HPDE6-E6E7 (cell line): ENCODE measurements around the gene A3GALT2.
"Not testable (repeated sequence)": the region's sequence is repeated elsewhere in the genome, so short reads cannot be mapped to it uniquely, and the experiment has no call there.

Experiments
- DNase-seq: peaks from one replicate; pipeline ENCODE4 v3.0.0; 2011; ENCODE audit warnings: missing footprints; ENCODE audit errors: extremely low spot score

A3GALT2 gene

DNA sequence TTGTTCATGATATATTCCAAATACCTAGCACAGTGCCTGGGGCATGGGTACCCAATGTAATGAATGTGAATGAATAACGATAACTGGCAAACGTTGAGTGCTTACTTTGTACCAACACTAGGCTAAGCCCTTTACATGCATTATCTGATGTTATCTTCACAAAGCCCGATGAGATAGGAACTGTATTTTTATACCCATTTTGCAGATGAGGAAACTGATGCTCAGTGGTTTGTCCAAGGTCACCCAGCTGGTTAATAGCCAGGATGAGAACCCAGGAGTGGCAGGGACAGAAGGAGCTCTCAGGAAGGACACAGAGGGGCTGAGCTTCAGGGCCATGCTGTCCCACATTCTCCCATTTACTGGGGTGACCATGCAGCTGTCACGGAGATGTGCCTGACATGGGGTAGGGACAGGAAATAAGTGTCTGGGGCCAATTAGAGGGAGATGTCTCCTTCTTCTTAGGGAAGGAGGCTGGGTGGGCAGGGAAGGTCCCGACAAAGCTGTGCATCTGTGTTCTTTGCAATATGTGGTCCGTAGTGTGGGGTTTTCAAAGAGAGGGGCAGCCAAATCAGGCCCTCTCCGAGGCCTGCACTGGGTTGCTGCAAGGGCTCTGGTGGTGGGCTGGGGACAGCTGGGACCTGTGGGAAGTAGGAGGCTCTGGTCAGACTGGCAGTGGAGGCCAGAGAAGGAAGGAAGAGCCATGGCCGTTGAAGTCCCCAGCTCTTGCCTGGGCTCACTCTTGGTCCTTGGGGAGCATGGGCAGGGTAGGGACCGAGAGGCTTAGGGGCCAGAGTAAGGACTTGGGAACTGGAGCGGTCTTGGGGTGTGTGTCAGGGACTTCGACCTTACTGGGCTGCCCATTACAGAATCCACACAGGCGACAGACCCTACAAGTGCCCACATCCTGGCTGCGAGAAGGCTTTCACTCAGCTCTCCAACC lies 26.6 kb downstream of the A3GALT2 start:
- DNase-seq: no peak

DNA sequence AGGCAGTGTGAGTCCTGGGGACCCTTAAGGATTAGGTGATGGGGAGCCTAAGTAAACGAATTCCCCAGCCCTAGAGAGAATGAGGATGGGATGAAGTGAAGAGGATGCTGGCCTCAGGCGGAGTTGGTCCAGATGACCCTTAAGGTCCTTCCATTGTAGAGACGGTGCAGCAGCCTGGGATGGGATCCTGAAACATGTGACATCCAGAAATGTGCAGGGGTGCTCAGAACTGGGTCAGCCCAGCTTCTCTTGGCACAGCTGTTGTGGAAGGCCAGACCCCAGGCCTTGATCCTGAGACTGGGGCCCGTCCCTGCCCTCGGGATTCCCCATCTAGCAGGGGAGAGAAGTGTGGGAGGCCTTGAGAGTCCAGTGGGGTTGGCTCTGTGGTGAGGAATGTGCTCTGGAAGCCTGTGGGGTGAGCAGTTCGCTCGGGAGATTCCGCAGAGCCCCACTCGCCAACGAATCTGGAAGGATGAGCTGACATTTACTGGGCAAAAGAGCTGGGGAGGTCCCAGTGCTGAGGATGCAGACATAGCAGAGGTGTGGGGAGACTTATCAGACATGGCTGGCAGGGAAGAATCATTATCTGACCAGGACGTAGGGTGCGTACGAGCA lies 28.1 kb downstream of the A3GALT2 start:
- no peak for DNase-seq

DNA sequence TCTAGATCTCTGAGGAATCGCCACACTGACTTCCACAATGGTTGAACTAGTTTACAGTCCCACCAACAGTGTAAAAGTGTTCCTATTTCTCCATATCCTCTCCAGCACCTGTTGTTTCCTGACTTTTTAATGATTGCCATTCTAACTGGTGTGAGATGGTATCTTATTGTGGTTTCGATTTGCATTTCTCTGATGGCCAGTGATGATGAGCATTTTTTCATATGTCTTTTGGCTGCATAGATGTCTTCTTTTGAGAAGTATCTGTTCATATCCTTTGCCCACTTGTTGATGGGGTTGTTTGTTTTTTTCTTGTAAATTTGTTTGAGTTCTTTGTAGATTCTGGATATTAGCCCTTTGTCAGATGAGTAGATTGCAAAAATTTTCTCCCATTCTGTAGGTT lies 30.3 kb downstream of the A3GALT2 start:
- DNase-seq: not testable (repeated sequence)

DNA sequence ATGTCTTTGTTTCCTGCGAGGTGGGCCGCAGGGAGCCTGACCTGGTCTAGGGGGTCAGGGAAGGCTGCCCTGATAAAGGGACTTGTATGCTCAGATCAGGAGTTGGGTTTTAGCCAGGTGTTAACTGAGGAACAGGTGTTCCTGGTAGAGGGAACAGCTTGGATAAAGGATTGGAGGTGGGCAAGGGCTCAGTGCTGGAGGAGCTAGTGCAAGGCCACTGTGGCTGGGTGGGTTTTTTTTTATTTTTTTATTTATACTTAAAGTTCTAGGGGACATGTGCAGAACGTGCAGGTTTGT lies 31.1 kb downstream of the A3GALT2 start:
- DNase-seq: no peak

DNA sequence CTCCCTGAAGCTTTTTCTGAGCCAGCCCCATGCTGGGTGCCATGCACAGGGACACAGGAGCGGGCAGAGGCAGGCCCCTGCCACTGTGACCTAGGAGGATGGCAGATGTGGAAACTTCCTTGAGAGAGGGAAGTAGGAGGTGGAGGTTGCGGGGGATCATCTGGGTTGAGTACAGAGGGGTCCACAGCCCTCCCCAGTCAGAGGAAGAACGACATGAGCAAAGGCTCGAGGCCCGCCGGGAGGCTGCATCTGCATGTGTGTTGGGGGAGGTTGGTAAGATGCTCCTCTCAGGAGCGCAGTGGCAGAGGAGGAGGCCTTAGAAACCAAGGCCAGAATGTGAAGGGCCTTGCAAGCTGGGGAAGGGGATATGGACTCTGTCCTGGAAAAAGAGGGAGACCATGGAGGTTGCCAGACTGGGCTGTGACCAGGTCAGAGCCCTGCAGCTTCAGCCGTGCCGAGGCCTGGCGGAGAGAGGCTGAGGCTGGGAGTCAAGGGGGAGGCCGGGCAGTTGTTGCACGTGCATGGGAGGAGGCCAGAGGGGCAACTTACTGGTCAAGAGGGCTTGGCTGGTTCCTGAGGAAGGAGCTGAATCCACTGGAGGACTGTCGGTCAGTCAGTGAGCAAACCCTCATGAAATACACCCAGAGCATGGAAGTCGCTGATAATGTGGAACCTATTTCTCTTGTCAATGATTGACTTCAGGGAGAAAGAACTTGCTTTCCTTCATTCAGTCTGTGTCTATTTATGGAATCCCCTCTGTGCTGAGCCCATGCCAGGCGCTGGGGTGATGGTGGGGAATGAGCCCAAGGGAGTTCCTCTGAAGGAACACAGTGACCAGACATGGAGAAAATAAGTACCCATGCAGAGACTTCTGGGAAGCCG lies 31.7 kb downstream of the A3GALT2 start:
- no peak for DNase-seq

DNA sequence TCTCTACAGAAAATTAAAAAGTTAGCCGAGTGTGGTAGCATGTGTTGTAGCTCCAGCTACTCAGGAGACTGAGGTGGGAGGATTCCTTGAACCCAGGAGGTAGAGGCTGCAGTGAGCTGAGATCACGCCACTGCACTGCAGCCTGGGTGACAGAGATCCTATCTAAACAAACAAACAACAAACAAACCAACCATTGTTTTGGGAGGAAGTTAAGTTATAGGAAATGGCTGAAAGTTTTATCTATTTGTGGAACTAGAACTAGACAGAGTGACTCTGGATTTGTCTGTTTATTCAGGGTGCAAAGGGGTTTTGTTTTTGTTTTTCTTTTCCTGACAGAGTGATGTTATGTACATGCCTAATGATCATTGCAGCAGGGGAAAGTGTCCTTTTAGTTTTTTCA lies 33.6 kb downstream of the A3GALT2 start:
- no peak for DNase-seq

DNA sequence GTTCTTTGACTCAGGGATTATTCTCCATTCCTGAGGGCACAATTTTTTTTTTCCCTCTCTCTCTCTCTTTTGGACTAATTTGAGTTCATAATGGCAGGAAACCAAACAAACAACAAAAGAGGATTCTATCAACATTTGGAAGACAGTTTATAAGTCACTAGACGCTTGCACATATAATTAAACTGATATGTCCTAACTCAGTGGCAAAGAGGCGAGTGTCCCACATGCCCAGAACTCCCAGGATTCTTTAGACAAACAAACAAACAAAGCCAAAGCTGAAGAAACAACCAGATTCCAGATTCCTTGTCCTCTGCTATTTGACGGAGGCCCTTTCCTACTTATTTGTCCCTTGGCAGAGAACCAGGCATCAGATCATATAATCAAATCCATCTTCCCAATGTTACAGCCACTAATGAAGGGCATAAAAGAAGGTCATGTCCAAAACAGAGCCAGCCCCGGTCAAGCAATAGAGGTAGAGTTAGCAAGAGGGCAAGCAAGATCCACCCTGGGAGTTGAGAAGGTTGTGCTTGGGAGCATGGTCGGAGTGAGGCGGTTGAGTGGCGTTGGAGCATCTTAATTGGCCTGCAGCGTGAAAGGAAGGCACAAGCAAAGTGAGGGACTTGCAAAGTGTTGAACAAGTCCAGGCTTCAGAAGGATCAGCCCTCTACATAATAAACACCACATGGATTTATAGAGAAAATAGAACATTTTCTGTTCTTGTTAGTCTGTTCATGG lies 34.3 kb downstream of the A3GALT2 start:
- DNase-seq: no peak

DNA sequence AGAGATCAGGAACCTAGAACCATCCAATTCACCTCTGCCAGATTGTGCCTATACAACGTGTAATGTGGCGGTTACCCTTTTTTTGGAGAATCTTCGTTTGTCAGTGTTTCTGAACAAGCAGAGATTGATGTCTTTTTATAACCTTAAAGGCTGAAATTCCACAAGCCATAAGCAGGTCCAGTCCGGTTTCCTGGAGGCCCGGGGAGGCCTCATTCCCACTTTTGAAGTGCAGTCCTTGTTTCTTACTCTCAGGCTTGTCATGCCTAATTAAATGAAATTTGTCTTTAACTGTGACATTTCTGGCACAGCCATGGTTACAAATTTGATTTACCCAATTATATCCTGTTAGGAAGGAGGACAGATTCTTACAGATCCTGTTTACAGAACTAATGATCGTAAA lies 36.8 kb downstream of the A3GALT2 start:
- DNase-seq: no peak

DNA sequence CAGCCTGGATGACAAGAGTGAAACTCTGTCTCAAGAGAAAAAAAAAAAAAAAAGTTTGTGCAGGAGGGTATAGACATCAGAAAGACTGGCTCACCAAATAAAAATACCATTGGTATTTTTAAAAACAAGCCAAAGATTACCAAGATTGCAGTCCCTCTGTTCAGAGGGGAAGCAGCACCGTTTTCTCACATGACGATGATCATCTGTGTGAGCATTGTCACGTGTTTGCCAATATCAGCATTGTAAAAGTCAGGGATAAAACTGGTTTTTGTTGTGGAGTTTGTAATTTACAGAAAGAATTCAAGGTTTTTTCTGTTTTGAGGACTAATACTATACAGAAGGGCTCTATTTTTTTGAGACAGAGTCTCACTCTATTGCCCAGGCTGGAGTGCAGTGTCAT lies 38.1 kb downstream of the A3GALT2 start:
- no peak for DNase-seq

DNA sequence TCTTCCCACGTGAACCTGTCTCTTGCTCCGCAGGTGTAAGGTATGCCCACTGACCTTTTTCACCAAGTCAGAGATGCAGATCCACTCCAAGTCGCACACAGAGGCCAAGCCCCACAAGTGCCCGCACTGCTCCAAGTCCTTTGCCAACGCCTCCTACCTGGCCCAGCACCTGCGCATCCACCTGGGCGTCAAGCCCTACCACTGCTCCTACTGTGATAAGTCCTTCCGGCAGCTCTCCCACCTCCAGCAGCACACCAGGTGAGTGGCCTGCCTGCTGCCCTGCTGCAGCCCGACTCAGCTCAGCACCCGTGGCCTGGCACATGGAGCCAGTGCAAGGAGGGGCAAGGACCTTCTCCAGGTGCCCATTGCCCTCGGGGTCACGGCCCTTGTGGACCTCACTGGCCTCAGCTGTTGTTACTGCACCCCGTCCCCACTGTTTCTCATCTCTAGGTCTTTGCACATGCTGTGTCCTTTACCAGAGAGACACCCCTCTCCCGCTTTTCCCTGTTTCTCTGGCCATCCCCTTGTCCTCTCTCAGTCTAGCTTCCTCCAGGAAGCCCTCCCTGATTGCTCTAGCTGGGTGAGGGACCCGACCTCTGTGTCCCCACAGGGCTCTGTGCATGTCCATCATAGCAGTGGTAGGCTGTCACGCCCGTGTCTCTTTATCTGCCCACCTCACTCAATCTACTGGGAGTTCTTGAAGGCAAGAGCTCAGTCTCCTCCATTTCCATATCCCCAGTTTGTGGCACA lies 39.2 kb downstream of the A3GALT2 start:
- DNase-seq: no peak

DNA sequence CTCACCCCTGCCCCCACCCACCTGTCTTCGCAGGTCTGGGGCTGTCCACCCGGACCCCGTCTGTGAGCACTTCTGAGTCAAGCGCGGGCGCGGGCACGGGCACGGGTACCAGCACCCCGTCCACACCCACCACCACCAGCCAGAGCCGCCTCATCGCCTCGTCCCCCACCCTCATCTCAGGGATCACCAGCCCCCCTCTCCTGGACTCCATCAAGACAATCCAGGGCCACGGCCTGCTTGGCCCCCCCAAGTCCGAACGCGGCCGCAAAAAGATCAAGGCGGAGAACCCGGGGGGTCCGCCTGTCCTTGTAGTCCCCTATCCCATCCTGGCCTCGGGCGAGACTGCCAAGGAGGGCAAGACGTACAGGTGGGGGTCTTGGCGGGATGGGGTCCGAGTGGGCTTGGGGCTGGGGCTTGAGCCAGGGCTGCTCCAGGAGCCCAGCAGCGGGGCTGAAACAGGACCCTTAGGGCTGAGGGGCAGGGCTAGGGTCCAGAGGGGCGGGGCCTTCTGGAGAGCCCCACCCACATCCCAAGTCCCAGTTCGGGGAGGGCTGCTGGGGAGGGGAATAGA lies 40.7 kb downstream of the A3GALT2 start:
- no peak for DNase-seq

DNA sequence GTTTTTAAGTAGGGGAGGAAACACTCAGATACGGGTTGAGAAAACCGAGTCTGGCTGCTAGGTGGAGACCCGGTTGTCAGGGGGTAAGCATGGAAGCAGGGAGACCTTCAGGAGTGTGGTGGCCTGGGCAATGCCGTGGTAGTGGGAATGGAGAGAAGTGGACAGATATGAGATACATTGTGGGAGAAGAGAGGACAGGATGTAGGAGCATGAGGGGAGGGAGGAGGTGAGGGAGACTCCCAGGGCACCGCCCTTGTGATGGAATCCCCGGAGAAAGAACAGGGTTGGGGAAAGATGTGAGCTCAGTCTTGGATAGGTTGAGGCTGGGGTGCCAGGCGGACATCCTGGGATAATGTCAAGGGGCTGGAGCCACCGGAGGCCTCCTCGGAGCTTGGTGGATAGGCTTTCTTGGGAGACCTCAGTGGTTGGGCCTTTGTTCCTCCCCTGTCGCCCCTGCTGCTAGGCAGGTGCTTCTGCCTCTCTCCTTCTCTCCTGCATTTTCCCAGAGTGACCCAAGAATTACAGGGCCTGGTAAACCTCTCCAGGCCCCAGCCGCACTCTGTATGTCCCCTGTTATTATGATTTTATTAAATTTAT lies 43.3 kb downstream of the A3GALT2 start:
- DNase-seq: no peak

DNA sequence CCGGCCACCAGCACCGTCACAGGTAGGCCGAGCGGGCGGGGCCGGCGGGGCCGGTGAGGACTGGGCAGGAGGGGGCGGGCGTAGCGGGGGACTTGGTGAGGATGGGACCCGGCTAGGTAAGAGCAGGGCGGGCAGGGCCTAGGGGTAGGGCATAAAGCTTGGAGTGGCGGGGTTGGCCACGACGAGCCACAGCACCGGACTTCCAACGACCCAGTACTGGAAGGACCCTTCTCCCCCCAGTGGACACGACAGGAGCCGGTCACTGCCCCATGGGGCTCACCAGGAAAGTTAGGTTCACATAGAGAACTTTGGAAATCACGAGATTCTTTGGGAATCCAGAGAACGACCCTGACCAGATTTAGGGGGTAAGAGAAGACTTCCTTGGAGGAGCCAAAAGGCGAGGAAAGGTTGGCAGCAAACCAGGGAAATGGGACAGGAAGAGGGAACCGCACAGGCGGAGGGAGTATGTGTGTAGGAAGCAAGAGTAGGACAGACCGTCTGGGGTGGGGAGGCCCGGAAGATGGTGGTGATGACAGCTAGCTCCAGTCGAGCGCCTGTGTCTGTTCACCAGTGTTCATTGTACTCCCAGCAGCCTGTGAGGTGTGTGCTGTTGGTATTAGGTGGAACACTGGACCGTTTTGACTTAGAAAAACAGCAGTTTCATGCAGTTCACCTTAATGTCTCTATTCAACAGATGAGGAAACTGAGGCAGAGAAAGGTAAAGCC lies 44.2 kb downstream of the A3GALT2 start:
- no peak for DNase-seq

DNA sequence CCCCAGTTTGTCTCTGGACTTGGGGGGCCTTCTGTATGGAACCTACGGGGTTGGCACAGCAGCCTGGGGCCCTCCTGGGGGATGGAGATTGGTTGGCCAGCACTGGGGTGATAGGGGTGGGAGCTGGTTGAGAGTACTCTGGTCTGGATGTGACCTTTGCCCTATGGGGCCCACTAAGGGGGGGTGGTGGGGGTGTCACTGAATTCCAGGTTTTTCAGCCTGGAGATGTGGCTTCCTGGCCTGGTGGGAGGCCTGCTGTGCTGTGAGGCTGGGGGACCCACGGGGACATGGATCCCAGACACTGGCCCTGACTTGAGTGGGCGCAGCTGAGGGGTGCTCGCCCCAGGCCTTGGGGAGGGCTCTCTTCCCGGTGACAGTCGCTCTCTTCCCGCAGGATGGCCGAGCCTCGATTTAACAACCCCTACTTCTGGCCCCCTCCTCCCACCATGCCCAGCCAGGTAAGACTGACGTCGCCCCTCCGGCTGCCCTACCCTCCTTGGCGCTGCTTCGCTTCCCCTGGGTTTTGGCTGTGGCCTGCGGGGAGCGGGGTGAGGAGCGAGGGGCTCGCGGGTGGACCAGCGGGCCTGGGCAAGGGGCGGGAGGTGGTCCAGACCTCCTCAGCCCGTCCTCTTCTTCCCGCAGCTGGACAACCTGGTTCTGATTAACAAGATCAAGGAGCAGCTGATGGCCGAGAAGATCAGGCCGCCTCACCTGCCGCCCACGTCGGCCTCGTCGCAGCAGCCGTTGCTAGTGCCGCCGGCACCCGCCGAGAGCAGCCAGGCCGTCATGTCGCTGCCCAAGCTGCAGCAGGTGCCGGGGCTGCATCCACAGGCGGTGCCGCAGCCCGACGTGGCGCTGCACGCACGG lies 45.0 kb downstream of the A3GALT2 start:
- no peak for DNase-seq

DNA sequence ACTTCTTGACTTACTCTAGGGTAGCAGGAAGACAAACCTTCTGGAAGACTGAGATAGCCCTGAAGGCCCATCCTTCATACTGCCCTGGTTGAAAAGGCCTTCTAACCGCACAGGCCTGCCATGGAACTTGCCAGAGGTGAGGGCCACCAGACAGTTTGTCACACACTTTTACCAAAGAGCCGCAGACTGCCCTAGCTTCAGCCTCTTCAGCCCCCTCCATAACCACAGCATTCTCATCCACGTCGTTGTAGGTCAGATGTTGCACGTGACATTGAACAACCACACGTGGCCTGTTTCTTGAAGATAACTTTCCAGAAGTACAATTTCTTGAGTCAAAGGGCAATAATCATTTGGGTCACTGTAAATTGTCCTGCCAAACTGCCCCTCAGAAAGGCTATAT lies 45.7 kb downstream of the A3GALT2 start:
- DNase-seq: no peak

DNA sequence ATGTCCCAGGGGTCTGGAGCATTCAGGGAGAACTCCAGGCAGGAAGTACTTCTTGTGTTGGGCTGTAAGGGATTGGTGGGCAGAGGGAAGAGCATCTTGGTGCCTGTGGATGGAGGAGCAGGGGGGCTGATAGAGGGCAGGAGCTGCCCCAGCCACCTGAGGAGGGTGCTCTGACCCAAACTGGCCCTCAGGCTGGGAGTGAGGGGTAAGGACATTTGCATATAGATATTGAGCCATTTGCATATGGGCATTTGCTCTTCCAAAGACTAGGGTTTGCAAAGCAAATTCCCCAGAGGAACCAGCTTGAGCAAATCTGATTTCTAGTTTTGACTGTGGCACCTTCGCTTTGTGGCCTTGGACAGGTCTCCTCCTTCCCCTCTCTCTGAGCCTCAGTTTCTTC lies 46.5 kb downstream of the A3GALT2 start:
- no peak for DNase-seq

DNA sequence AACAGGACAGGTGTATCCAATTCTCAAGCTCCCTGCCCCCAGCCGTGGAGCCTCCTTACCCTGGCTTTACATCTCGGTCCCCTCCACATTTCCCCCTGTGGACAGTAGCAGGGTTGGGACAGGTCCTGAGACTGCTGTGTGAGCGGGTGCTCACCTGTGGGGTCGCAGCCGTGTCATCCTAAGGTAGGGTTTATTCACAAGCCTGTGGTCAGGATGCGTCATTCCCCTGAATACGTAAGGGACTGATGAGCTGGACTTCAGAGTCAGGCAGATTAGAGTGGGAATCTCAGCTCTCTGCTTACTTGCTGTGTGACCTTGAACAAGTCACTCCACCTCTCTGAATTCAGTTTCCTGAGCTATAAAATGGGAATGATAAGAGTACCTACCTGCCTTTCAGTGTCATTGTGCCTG lies 46.9 kb downstream of the A3GALT2 start:
- DNase-seq: no peak

DNA sequence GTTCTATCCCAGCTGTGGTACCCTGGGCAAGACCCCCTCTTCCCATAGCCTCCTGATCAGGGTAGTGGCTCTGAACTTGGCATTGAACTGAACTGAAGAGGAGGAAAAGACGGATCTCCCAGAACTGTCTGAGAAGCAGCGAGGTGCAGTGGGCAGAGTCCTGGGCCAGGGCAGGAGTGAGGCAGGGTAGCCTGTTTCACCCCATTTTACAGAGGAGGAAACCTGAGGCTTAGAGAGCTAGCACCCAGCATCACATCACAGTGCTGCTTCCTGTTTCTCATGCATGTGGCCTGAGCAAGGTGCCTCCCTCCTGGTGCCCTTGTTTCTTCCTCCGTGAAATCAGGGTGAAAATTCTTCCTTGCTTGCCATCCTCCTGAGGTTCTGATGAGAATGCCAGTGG lies 47.5 kb downstream of the A3GALT2 start:
- no peak for DNase-seq

DNA sequence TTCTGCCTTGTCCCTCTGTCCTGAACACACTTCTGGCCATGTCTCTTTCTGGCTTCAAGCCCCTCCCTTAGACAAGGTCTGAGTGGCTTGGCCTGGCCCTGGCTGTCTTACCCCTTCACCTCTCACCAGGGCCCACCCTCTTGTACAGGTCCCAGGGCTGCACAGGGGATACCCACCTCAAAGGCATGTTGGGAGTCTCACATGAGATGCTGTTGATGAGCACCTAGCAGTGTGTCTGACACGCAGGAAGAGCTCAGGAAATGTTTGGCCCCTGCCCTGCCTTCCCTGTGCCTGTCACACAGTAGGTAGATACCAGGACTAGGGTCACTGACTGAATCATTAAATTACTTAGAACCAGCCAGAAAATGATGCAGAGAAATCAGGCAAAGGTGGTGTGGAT lies 48.0 kb downstream of the A3GALT2 start:
- no peak for DNase-seq
